ENCODE measurements around the gene ROCK2. TPM values are rescaled to one million over a fixed set of nuclear protein-coding genes. Genes with fewer than 3 reads are reported as not detected.
A peak's percentile ranks its signal among the peaks of the same experiment; 100 is the strongest.

ROCK2 gene
- total and polyA plus RNA-seq, 10 donors, result 4.0 to 89.6 (median 65.8) TPM

DNA sequence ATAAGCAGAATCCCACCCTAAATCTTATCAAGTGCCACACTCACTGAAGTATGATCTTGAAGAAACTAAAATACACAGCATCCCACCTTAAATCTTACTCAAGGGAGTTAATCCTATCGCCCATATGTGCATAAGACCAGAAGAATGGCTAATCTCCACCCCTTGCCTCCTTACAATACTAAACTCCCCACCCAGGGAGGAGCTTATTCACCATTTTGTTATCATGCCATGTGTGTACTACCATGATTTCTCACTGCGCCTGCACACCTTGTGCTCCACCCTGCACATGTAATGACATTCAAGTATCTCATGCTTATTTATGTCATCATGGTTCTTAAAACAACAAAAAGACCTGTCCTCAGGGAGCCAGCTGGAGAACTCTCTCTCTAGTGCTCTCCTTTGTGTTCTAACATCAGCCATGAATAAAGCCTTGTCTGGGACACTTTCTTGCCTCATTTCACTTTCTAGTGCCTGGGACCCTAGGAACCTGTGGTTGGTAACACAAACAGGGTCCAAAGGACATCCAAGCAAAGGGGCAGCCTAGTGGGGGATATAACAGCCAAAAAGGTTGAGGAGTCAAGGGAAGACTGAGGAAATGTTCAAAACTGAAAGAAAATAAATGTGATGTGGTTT lies 101.8 kb downstream of the ROCK2 start:
- intact Hi-C loops (cut with DNase I; ENCODE audit: low total_unique reads), result no loop called here

DNA sequence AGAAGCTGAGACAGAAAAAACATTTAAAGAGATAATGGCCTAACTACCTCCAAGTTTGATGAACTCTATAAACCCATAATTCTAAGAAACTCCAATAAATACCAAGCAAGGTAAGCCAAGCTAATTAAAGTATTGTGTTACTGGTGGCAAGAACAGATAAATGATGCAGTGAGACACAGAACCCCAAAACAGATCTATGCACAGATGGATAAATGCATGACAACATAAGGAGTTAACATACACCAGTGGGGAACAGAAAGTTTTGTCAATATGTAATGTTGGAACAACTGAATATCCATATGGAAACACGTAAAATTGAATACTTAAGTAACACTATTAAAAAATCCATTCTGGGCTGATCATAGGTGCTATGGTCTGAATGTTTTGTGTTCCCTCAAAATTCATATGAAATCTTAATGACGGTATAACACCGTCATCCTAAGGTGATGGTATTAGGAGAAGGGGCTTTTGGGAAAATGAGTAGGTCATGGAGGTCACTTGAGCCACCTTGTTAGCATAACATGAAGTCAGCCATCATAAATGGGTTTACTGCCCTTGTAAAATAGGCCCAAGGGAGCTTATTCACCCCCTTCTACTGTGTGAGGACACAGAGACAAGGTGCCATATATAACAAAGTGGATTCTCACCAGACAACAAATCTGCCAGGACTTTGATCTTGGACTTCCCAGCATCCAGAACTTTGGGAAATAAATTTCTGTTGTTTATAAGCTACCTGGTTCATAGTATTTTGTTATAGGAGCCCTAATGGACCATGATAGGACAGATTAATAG lies 102.8 kb downstream of the ROCK2 start:
- intact Hi-C loops (cut with DNase I; ENCODE audit: low total_unique reads), result no loop called here
- Histone ChIP-seq H3K36me3 (peaks cover 0 to 21% (median 0%) of the 10 kb centered on the region in 6 donors), H3K4me3 (no peak overlapping the region), H3K4me1 (peaks cover 0 to 10% (median 3%) of the 10 kb centered on the region in 6 donors), H3K9me3 (no peaks in the 10 kb centered on the region), H3K27ac (no peak overlapping the region), H3K27me3 (replicated peaks in 1 of 7) (no peaks in the 10 kb centered on the region)
- DNase-seq, result no peak
- TF ChIP-seq POLR2AphosphoS5 (IDR thresholded peaks at IDR 0.05) (no peak), POLR2A (IDR thresholded peaks at IDR 0.05) (no peak)
- TF ChIP-seq, protein P1, sequence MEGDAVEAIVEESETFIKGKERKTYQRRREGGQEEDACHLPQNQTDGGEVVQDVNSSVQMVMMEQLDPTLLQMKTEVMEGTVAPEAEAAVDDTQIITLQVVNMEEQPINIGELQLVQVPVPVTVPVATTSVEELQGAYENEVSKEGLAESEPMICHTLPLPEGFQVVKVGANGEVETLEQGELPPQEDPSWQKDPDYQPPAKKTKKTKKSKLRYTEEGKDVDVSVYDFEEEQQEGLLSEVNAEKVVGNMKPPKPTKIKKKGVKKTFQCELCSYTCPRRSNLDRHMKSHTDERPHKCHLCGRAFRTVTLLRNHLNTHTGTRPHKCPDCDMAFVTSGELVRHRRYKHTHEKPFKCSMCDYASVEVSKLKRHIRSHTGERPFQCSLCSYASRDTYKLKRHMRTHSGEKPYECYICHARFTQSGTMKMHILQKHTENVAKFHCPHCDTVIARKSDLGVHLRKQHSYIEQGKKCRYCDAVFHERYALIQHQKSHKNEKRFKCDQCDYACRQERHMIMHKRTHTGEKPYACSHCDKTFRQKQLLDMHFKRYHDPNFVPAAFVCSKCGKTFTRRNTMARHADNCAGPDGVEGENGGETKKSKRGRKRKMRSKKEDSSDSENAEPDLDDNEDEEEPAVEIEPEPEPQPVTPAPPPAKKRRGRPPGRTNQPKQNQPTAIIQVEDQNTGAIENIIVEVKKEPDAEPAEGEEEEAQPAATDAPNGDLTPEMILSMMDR (IDR thresholded peaks at IDR 0.05 in 8 of 11, conservative IDR thresholded peaks at IDR 0.05 in 3 of 11), result no peak
- 95 to 99% (median 97%) methylated on average over 3 of the region's 3 CpGs for WGBS, 5 donors

More for the DNA sequence above, 101.8 kb downstream of the ROCK2 start:
- DNase-seq, result no peak
- H3K4me1 ChIP-seq, result peaks cover 0 to 17% (median 3%) of the 10 kb centered on the region in 6 donors
- H3K36me3 ChIP-seq, result peaks cover 0 to 32% (median 2%) of the 10 kb centered on the region in 6 donors
- H3K27me3 ChIP-seq (replicated peaks in 1 of 7), result no peaks in the 10 kb centered on the region
- no peaks in the 10 kb centered on the region for H3K9me3 ChIP-seq
- TF ChIP-seq POLR2A (IDR thresholded peaks at IDR 0.05), result no peak
- no peak for TF ChIP-seq POLR2AphosphoS5 (IDR thresholded peaks at IDR 0.05)
- no peak overlapping the region for H3K27ac ChIP-seq
- 96 to 100% (median 98%) methylated on average over 2 of the region's 2 CpGs for WGBS, 5 donors
- no peak overlapping the region for H3K4me3 ChIP-seq

DNA sequence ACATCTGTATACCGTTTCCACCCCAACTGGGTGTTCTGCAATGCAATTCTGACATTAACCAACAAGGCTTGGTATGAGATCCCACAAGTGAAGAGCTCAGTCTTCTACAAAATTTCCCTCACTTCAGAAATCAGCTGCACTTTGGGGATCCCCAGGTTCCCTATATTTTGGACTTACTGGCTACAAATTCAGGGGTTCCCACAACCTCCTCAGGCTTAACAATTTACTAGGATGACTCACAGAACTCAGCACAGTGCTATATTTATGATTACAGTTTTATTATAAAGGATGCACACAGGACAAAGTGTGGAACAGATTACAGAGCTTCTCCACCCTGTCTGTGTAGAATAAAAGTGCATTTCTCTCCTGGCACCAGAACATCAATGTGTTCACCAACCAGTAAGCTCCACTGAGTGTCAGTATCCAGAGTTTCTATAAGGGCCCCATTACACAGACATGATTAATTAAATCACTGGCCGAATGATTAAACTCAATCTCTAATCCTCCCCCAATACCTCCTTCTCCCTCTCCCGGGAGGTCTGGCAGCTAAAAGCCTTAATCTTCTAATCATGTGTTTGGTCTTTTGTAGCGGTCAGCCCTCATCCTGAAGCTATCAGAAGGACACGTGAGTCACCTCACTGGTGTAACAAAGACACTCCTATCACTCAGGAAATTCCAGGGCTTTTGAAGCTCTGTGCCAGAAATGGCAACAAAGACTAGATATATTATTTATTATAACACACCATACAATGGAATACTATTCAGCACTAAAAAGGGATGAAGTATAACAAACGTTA lies 104.6 kb downstream of the ROCK2 start:
- no peak for TF ChIP-seq POLR2A (IDR thresholded peaks at IDR 0.05)
- peak in 1 of 3 donors; percentile 35 for TF ChIP-seq POLR2AphosphoS5 (IDR thresholded peaks at IDR 0.05)
- intact Hi-C loops (cut with DNase I; ENCODE audit: low total_unique reads), result loop anchor here (10.0 kb wide), 1 partner anchor 175 kb away; no protein-coding TSS in a partner anchor
- 77 to 96% (median 82%) methylated on average over 6 of the region's 6 CpGs for whole genome bisulfite sequencing, 5 donors
- Histone ChIP-seq H3K4me3 (no peak overlapping the region), H3K27ac (peak overlapping the region in 3 of 8 donors; percentile 7 to 57 (median 19)), H3K9me3 (no peaks in the 10 kb centered on the region), H3K36me3 (peaks cover 0 to 29% (median 2%) of the 10 kb centered on the region in 6 donors), H3K4me1 (peaks cover 0 to 10% (median 2%) of the 10 kb centered on the region in 6 donors), H3K27me3 (replicated peaks in 1 of 7) (no peaks in the 10 kb centered on the region)
- DNase-seq, result no peak

DNA sequence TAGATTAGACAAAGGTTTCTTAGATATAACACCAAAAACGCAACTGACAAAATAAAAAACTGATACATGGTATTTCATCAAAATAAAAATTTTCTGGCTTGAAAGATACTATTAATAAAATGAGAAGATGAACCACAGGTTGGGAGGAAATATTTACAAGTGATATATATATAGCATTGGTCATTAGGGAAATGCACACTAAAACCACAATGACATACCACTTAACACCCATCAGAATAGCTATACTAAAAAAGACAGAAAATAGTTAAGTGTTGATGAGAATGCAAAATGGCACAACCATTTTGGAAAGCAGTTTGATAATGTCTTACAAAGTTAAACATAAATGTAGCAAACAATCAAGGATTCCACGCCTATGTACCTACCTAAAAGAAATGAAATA lies 105.3 kb downstream of the ROCK2 start:
- no peak overlapping the region for H3K4me3 ChIP-seq
- peaks cover 0 to 12% (median 4%) of the 10 kb centered on the region in 6 donors for H3K4me1 ChIP-seq
- peaks cover 0 to 26% (median 3%) of the 10 kb centered on the region in 6 donors for H3K36me3 ChIP-seq
- WGBS, 5 donors, result 88 to 97% (median 96%) methylated on average over 2 of the region's 2 CpGs
- no peaks in the 10 kb centered on the region for H3K27me3 ChIP-seq (replicated peaks in 1 of 7)
- DNase-seq, result no peak
- H3K9me3 ChIP-seq, result no peaks in the 10 kb centered on the region
- TF ChIP-seq POLR2A (IDR thresholded peaks at IDR 0.05) (no peak), POLR2AphosphoS5 (IDR thresholded peaks at IDR 0.05) (no peak)
- TF ChIP-seq, protein P1 (IDR thresholded peaks at IDR 0.05 in 8 of 11, conservative IDR thresholded peaks at IDR 0.05 in 3 of 11), result no peak
- intact Hi-C loops (cut with DNase I; ENCODE audit: low total_unique reads), result loop anchor here (10.0 kb wide), 1 partner anchor 176 kb away; no protein-coding TSS in a partner anchor
- H3K27ac ChIP-seq, result peak overlapping the region in 1 of 8 donors; percentile 57
